ENCODE data around the gene LGALS3. TPM values are rescaled to one million over a fixed set of nuclear protein-coding genes. Genes with fewer than 3 reads are reported as not detected.
"Not testable (repeated sequence)": the region's sequence is repeated elsewhere in the genome, so short reads cannot be mapped to it uniquely, and the experiment has no call there.

The LGALS3 gene
- 100 to 1,000 TPM; 195 to 237 TPM for total RNA-seq

DNA sequence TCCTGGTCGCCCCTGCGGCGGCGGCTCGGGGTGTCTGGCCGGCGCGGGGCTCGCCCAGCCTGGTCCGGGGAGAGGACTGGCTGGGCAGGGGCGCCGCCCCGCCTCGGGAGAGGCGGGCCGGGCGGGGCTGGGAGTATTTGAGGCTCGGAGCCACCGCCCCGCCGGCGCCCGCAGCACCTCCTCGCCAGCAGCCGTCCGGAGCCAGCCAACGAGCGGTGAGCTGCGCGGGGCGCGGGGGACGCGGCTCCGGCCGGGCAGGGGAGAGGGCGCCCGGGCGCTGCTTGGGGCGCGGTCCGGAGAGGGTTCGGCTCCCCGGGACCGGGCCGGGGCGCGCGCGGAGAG is at the start of gene LGALS3:
LGALS3 (plus strand) TSS at position 167 of the 342 bp plus-strand sequence. CDS start 8,122 bp downstream, outside the sequence.
- peak within 1 kb of the TSS; percentile 89 to 95 for H3K27ac ChIP-seq
- ATAC-seq (ENCODE audit: insufficient number of reproducible peaks, low FRiP score, low read depth) (peak; percentile 36), DNase-seq (ENCODE audit: low spot score) (peak; percentile 24)
- H3K9me3 ChIP-seq, result no peaks in the 10 kb centered on the region
- no peaks in the 10 kb centered on the region for H3K36me3 ChIP-seq
- no peaks in the 10 kb centered on the region for H3K27me3 ChIP-seq (replicated peaks; ENCODE audit: insufficient read depth)
- H3K4me3 ChIP-seq, result peak within 1 kb of the TSS; percentile 76
- peaks cover 9 to 63% of the 10 kb centered on the region in 2 donors for H3K4me1 ChIP-seq (ENCODE audit: control insufficient read depth in 1 of 2, low read depth in 2 of 2)
- TF ChIP-seq, protein P1, sequence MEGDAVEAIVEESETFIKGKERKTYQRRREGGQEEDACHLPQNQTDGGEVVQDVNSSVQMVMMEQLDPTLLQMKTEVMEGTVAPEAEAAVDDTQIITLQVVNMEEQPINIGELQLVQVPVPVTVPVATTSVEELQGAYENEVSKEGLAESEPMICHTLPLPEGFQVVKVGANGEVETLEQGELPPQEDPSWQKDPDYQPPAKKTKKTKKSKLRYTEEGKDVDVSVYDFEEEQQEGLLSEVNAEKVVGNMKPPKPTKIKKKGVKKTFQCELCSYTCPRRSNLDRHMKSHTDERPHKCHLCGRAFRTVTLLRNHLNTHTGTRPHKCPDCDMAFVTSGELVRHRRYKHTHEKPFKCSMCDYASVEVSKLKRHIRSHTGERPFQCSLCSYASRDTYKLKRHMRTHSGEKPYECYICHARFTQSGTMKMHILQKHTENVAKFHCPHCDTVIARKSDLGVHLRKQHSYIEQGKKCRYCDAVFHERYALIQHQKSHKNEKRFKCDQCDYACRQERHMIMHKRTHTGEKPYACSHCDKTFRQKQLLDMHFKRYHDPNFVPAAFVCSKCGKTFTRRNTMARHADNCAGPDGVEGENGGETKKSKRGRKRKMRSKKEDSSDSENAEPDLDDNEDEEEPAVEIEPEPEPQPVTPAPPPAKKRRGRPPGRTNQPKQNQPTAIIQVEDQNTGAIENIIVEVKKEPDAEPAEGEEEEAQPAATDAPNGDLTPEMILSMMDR (IDR thresholded peaks at IDR 0.05), result no peak

DNA sequence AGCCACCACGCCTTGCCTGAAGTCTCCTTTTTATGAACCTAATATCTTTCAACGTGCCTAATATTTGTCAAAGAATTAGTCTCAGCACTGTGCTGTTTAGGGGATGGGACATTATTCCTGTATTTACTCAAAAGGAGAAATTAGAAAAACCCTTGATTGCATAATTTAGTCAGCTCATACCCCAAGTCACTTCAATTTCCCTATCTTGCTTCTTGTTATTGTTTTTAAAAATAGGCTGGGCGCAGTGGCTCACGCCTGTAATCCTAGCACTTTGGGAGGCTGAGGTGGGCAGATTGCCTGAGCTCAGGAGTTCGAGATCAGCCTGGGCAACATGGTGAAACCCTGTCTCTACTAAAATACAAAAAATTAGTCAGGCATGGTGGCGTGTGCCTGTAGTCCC is 49.1 kb upstream of the LGALS3 start:
- H3K4me1 ChIP-seq (ENCODE audit: control insufficient read depth in 1 of 2, low read depth in 2 of 2); H3K4me3 ChIP-seq; H3K9me3 ChIP-seq; ATAC-seq (ENCODE audit: insufficient number of reproducible peaks, low FRiP score, low read depth); DNase-seq (ENCODE audit: low spot score); H3K27ac ChIP-seq; H3K27me3 ChIP-seq (replicated peaks; ENCODE audit: insufficient read depth); H3K36me3 ChIP-seq: not testable (repeated sequence)

DNA sequence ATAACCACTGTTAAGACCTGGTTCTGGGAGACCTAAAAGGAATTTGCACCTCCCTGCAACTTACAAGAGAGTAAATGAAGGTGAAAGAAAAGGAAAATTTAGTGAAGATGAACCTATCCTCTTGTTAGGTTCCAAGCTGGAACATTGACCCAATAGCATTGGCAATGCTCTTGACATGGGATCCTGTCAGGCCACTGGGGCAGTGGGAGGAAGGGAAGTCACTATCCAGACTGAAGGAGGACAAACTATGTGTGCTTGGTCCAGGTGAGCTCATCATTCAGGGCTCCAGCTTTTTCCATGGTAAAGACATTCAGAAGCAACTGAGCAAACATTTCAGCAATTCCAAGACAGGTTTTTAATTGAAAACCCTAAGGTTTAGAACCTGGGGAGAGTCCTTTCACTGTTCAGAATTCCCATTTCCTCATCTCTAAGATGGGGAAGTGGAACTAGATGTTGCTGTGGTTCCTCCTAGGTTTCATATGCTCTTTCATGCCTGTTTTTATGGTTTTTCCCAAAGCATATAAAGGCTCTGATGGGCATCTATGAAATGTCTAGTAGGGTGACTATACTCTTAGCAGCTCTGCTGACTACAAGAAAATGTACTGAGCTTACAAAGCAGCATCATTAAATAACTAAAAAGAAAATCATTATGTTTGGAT is 44.5 kb upstream of the LGALS3 start:
- Histone ChIP-seq H3K27ac (no peak overlapping the region), H3K4me3 (no peak overlapping the region), H3K4me1 (ENCODE audit: control insufficient read depth in 1 of 2, low read depth in 2 of 2) (no peaks in the 10 kb centered on the region), H3K36me3 (no peaks in the 10 kb centered on the region), H3K27me3 (replicated peaks; ENCODE audit: insufficient read depth) (no peaks in the 10 kb centered on the region), H3K9me3 (no peaks in the 10 kb centered on the region)
- ATAC-seq (ENCODE audit: insufficient number of reproducible peaks, low FRiP score, low read depth) (no peak), DNase-seq (ENCODE audit: low spot score) (no peak)
- TF ChIP-seq, protein P1 (IDR thresholded peaks at IDR 0.05), result no peak

DNA sequence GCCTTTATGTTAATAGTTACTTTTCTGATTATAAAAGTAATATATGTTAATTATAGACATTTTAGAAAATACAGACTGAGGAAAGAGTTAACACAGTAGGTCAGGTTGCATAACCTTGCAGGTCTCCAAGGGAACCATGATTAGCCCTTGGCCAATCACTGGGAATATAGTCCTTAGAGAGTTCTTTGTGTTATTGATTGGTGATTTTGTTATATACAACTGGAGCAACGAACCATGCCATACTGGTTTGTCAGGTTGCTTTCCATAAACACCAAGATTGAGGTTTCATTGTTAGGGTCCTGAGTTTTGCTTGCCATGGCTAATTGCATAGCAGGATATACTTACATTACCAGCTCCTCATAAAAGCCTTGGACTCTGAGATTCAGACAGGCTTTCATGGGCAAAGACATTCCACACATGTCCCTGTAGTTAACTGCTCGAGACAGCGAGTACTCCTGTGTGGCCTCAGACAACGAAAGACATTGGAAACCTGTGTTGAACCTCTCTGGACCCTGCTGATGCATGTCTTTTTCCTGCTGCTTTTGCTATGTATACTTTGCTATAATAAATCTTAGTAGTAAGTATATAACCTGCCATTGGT is 43.9 kb upstream of the LGALS3 start:
- Histone ChIP-seq H3K36me3 (no peaks in the 10 kb centered on the region), H3K4me3 (no peak overlapping the region), H3K9me3 (no peaks in the 10 kb centered on the region), H3K27me3 (replicated peaks; ENCODE audit: insufficient read depth) (no peaks in the 10 kb centered on the region), H3K27ac (no peak overlapping the region), H3K4me1 (ENCODE audit: control insufficient read depth in 1 of 2, low read depth in 2 of 2) (no peaks in the 10 kb centered on the region)
- ATAC-seq (ENCODE audit: insufficient number of reproducible peaks, low FRiP score, low read depth) (no peak), DNase-seq (ENCODE audit: low spot score) (no peak)
- TF ChIP-seq, protein P1 (IDR thresholded peaks at IDR 0.05), result no peak

DNA sequence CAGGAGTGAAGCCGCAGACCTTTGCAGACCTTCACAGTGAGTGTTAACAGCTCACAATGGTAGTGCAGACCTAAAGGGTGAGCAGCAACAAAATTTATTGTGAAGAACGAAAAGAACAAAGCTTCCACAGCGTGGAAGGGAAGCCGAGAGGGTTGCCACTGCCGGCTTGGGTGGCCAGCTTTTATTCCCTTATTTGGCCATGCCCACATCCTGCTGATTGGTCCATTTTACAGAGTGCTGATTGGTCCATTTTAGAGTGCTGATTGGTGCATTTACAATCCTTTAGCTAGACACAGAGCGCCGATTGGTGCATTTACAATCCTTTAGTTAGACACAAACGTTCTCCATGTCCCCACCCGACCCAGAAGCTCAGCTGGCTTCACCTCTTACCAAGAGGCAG is 42.1 kb upstream of the LGALS3 start:
- Histone ChIP-seq H3K4me1 (ENCODE audit: control insufficient read depth in 1 of 2, low read depth in 2 of 2) (no peaks in the 10 kb centered on the region), H3K36me3 (no peaks in the 10 kb centered on the region), H3K27ac (no peak overlapping the region), H3K9me3 (no peaks in the 10 kb centered on the region), H3K4me3 (no peak overlapping the region), H3K27me3 (replicated peaks; ENCODE audit: insufficient read depth) (no peaks in the 10 kb centered on the region)
- TF ChIP-seq, protein P1 (IDR thresholded peaks at IDR 0.05), result no peak
- no peak for DNase-seq (ENCODE audit: low spot score)
- no peak for ATAC-seq (ENCODE audit: insufficient number of reproducible peaks, low FRiP score, low read depth)

Measured in thoracic aorta (tissue), 2 donors.